DND-41 (cell line): ENCODE measurements around the gene SDR42E1.

Experiments used
- ATAC-seq: fragments of 200-7000 bp; cut with Tn5 transposase; 3 replicates; pipeline ENCODE4 v1.9.1; 2021; ENCODE audit warnings: low read depth; ENCODE audit not compliant: insufficient read depth
- DNase-seq: peaks from one replicate; pipeline ENCODE4 v3.0.0-alpha.2; 2020
- H2AFZ ChIP-seq: 2 replicates; pipeline ENCODE4 v1.6.0; 2012; ENCODE audit warnings: low read depth, low read length
- H3K27ac ChIP-seq: 2 replicates; pipeline ENCODE4 v1.5.1; 2012; ENCODE audit warnings: low read length, inconsistent platforms
- H3K27me3 ChIP-seq: fragments of 200-600 bp; sonication (generic); 2 replicates; pipeline ENCODE4 v1.6.0; 2012; ENCODE audit warnings: low read length, mild to moderate bottlenecking, inconsistent platforms; ENCODE audit not compliant: insufficient read depth, poor library complexity
- H3K36me3 ChIP-seq: 2 replicates; pipeline ENCODE4 v1.5.1; 2012; ENCODE audit warnings: low read length, inconsistent platforms; ENCODE audit not compliant: insufficient read depth
- H3K4me1 ChIP-seq: 2 replicates; pipeline ENCODE4 v1.5.1; 2012; ENCODE audit warnings: mild to moderate bottlenecking, low read length; ENCODE audit not compliant: insufficient read depth
- H3K4me2 ChIP-seq: 2 replicates; pipeline ENCODE4 v1.6.0; 2012; ENCODE audit warnings: mild to moderate bottlenecking, moderate library complexity, low read length, inconsistent platforms; ENCODE audit not compliant: insufficient read depth
- H3K4me3 ChIP-seq, 2 experiments: fragments of 200-600 bp in 1 of 2; shearing (Covaris generic) in 1 of 2; 2 replicates each; pipeline ENCODE4 v1.5.1; 2012 to 2016; ENCODE audit warnings: inconsistent platforms in 2 of 2, low read length in 2 of 2, mild to moderate bottlenecking in 2 of 2, low read depth in 1 of 2, moderate library complexity in 1 of 2
- H3K79me2 ChIP-seq: 2 replicates; pipeline ENCODE4 v1.6.0; 2012; ENCODE audit warnings: low read length, inconsistent platforms; ENCODE audit not compliant: insufficient read depth
- H3K9ac ChIP-seq: 2 replicates; pipeline ENCODE4 v1.6.0; 2012; ENCODE audit warnings: low read depth, mild to moderate bottlenecking, inconsistent platforms, low read length, moderate library complexity
- H3K9me3 ChIP-seq: 2 replicates; pipeline ENCODE4 v1.5.1; 2012; ENCODE audit warnings: low read length, moderate library complexity, mild to moderate bottlenecking, inconsistent platforms; ENCODE audit not compliant: insufficient read depth, severe bottlenecking
- H4K20me1 ChIP-seq: 2 replicates; pipeline ENCODE4 v1.6.0; 2012; ENCODE audit warnings: low read length; ENCODE audit not compliant: insufficient read depth
- EZH2 ChIP-seq: IDR thresholded peaks from 3 replicates; pipeline ENCODE4 v1.6.1; 2012; ENCODE audit warnings: borderline replicate concordance, low read depth, mild to moderate bottlenecking, moderate library complexity, low read length, inconsistent platforms; ENCODE audit not compliant: severe bottlenecking
- TF ChIP-seq, protein P1 (sequence below): IDR thresholded peaks from 2 replicates; pipeline ENCODE4 v1.5.1; 2012; ENCODE audit warnings: borderline replicate concordance, low read length, moderate library complexity, mild to moderate bottlenecking; ENCODE audit not compliant: poor library complexity, severe bottlenecking; ENCODE audit errors: extremely low read depth

Gene SDR42E1

DNA sequence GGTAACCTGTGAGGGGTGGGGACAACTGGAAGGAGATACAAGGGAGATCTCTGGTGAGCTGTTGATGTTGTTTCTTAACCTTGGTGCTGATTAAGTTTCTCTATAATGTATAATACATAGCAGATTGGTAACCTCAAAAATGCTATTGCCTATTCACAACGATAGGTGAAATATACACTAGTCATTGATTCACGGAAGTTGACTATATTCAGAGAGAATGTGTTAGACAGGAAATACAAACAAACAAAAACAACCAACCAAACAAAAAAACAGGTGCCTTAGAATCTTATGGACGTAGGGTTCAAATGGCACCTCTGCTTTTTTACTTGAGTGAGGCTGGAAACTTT is 45.3 kb upstream of the SDR42E1 start:
- H3K4me3 ChIP-seq: no peak overlapping the region

DNA sequence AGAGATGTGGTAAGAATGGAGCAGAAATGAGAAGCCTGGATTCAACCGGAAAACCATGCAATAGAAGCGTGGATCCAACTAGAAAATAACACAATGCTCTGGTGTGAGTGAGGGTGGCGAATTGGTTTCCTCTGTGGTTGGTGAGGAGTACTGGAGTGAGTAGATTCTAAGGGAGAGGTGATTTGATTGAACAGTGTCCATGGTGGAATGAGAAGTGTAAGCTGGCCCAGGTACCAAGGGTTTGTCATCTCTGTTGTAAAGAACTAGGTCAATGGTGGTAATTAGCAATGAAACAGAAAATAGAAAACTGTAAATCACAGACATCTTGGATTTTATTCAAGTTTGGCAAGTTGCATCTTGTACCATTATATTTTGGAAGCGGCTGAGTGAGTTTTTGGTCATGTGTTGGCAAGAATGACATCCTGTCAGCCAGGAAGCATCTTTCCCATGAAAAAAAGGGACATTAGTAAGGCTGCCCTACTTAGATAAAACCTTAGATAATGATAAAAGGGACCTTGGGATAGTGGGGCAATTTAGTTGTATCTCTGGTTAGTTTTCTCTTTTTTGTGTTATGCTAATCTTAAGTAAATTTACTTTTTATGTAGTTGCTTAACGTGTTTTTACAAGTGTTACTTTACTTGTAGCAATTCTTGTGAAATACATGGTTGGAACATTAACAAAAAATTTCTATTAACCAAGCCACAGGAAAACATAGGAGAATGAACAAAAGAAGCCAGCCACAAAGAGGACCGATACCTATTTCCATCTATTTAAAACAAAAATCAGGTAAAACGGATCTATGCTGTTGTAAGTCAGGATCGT is 44.7 kb upstream of the SDR42E1 start:
- no peak for DNase-seq
- no peak for ATAC-seq
- H3K27me3 ChIP-seq: no peaks in the 10 kb centered on the region
- no peak overlapping the region for H2AFZ ChIP-seq
- H3K9ac ChIP-seq: no peak overlapping the region
- H3K9me3 ChIP-seq: no peaks in the 10 kb centered on the region
- H3K4me2 ChIP-seq: no peak overlapping the region
- H4K20me1 ChIP-seq: no peaks in the 10 kb centered on the region
- no peak overlapping the region for H3K27ac ChIP-seq
- no peak overlapping the region for H3K4me3 ChIP-seq
- no peaks in the 10 kb centered on the region for H3K79me2 ChIP-seq
- TF ChIP-seq, protein P1, sequence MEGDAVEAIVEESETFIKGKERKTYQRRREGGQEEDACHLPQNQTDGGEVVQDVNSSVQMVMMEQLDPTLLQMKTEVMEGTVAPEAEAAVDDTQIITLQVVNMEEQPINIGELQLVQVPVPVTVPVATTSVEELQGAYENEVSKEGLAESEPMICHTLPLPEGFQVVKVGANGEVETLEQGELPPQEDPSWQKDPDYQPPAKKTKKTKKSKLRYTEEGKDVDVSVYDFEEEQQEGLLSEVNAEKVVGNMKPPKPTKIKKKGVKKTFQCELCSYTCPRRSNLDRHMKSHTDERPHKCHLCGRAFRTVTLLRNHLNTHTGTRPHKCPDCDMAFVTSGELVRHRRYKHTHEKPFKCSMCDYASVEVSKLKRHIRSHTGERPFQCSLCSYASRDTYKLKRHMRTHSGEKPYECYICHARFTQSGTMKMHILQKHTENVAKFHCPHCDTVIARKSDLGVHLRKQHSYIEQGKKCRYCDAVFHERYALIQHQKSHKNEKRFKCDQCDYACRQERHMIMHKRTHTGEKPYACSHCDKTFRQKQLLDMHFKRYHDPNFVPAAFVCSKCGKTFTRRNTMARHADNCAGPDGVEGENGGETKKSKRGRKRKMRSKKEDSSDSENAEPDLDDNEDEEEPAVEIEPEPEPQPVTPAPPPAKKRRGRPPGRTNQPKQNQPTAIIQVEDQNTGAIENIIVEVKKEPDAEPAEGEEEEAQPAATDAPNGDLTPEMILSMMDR: no peak
- TF ChIP-seq EZH2: no peak
- no peaks in the 10 kb centered on the region for H3K36me3 ChIP-seq
- no peaks in the 10 kb centered on the region for H3K4me1 ChIP-seq

More for the DNA sequence above, 45.3 kb upstream of the SDR42E1 start:
- Histone ChIP-seq H3K27me3 (no peaks in the 10 kb centered on the region), H3K9ac (no peak overlapping the region), H4K20me1 (no peaks in the 10 kb centered on the region), H3K9me3 (no peaks in the 10 kb centered on the region), H3K4me2 (no peak overlapping the region), H3K79me2 (no peaks in the 10 kb centered on the region), H3K27ac (no peak overlapping the region), H3K36me3 (no peaks in the 10 kb centered on the region), H3K4me1 (no peaks in the 10 kb centered on the region), H2AFZ (no peak overlapping the region)
- TF ChIP-seq, protein P1: no peak
- DNase-seq: no peak
- no peak for ATAC-seq

DNA sequence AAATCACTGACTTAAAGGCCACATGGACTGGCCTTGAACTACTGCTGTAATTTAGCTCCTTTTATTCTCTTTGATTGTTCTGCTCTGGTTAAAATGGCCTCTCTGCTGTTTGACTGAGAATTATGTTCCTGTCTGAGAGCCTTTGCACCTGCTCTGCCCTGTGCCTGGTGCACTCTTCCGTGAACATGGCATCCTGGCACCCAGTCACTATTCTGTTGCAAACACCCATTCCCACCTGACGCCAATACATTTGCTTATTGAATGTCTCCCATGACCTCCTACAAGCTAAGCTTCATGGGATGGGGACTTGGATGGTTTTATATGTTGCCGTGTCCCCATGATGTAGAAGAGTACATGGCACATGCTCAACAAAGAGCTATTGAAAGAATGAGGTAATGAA is 43.8 kb upstream of the SDR42E1 start:
- Histone ChIP-seq H3K79me2 (no peaks in the 10 kb centered on the region), H3K27ac (no peak overlapping the region), H3K4me2 (no peak overlapping the region), H3K9ac (no peak overlapping the region), H3K4me1 (no peaks in the 10 kb centered on the region), H3K36me3 (no peaks in the 10 kb centered on the region), H3K27me3 (no peaks in the 10 kb centered on the region), H3K9me3 (no peaks in the 10 kb centered on the region), H3K4me3 (no peak overlapping the region), H4K20me1 (no peaks in the 10 kb centered on the region), H2AFZ (no peak overlapping the region)
- no peak for ATAC-seq
- no peak for TF ChIP-seq EZH2
- TF ChIP-seq, protein P1: no peak
- no peak for DNase-seq
